ENCODE data around the gene LRRC23.

LRRC23 gene

GRCh38 chr12:6959805-6960592, 55.4 kb downstream of the LRRC23 start:
- no peak for DNase-seq

DNA sequence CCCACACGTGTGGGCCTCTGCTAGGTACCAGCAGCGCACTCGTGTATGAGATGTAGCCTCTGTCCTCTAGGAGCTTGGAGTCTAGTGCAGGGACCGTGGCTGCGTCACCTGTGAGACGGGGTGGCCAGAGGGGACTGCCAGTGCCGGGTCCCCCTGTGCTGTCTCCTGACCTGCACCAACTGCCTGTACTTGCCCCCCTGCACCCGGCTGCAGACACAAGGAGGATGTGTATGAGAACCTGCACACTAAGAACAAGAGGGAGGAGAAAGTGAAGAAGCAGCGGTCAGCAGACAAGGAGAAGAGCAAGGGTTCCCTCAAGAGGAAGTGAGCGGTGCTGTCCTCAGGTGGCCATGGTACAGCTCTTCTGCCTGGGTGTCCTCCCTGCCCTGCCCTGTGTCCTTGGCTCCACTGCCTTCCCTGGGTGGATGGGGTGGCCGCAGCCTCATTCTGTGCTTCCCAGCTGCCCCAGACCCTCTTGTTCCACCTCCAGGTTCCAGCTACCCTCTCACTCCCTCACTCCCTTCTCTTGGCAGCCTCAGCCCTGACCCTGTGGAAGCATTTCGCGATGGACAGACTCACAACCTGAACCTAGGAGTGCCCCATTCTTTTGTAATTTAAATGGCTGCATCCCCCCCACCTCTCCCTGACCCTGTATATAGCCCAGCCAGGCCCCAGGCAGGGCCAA, 56.1 kb downstream of the LRRC23 start:
- no peak for DNase-seq

DNA sequence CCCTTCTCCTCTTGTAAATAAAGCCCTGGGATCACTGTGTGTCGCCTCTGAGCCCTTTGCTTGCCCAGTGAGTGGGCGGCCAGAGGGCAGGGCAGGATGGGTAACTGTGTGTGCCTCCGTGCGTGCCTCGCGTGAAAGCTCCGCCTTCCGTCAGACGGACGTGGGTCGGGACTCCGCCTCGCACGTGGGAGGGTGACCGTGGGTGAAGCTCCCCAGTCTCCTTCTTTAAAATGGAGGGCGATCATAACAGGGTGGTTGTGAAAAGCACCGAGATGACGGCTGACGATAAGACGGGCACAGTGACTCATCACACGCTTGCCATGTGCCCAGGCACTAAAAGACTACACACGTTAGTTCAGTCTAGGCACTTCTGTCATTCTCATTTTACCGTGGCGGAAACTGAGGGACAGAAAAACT, 56.7 kb downstream of the LRRC23 start:
- no peak for DNase-seq

GRCh38 chr12:6961695-6962284, 57.2 kb downstream of the LRRC23 start:
- peak; percentile 88 for DNase-seq

DNA sequence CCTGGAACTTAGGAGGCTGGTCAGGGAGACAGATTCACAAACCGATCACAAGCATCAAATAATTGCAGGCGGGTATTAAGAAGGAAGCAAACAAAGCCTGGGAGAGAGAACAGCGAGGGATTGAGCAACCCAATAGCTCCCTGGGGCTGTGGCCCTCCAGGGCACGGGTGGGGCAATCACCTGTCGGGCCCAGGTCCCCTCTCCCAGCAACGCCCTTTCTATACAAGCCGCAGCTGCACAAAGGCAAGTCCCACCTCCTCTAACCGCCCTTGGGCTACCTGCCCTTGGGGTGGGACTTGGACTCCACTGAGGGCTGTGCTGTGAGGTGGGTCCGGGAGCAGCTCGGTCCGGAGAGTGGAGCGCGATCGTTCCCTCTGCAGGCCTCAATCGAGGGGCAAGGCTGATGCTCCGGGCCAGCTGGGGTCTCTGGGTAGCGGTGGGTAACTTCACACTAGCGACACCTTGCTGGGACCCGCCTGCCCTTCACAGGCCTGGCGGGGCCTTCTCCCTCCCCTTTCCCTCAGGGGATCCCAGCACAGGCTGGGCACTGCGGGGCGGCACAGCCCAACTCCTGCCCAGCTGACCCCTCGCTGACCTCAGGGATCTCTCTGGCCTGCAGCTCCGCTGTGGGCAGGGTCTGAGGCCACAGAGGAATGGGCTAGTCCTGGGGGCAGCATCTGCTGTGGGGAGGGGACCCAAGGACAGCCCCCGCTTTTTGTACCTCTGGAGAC, 57.8 kb downstream of the LRRC23 start:
- peak; percentile 82 for DNase-seq

GRCh38 chr12:6963016-6963731, 58.6 kb downstream of the LRRC23 start:
- peak; percentile 92 for DNase-seq

All from NCI-H1436 (cell line).